ENCODE measurements around the gene CCDC88B. TPM values are rescaled to one million over a fixed set of nuclear protein-coding genes. Genes with fewer than 3 reads are reported as not detected.

CCDC88B gene
- total and polyA plus RNA-seq, 9 of the 15 experiments (the other 6 are each of a cell fraction or from before 2014, with no cell fraction given): 0.13 to 18.1 (median 7.9) TPM

DNA sequence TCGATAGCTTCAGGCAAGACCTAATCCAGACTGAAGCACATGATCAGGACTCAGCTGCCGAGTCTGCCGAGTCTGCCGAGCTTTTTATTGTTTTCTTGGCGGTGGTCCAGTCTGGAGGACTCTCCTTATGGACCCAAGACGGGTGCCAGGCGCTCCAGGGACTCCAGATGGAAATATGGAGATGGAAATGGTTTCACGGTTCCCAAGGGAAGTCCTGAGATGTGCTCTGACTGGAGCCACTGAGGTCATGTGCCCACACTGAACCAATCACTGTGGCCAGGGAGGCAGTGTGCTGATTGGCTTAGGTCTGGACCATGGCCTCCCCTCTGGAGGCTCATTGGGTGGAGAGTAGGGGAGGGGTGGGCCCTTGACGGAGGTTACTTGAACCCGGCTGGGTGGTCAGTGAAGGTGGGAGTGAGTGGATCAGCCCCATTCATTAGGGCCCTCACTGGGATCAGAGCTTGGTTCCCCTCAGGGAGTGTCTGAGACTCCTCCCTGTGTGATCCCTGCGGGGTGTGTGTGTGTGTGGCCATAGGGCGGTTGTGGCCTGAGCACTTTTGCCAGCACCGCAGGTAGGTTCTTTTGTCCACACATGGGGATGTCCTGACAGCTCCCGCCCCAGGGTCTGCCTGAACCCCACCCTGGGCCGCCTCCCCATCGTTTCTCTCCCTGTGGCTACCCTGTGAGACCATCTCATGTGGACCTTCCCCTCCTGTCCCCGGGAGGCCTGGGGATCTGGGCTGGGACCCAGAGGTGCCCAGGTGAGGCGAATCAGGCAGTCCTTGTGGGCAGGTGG lies 33.0 kb downstream of the CCDC88B start (continued):
- TF ChIP-seq HNRNPK (IDR thresholded peaks at IDR 0.05; ENCODE audit: low read depth, low read length, poor library complexity, severe bottlenecking): no peak
- TF ChIP-seq CHD2 (IDR thresholded peaks at IDR 0.05; ENCODE audit: low read depth, low read length): peak; percentile 76
- no peak; the same call in 1 of the 2 replicates for TF ChIP-seq ESRRA (IDR thresholded peaks at IDR 0.05; ENCODE audit: borderline replicate concordance, low read depth)
- TF ChIP-seq TAF1 (IDR thresholded peaks at IDR 0.05; ENCODE audit: control insufficient read depth, extremely low read depth, insufficient read depth, low read length, severe bottlenecking): no peak
- no peak for TF ChIP-seq MYNN (IDR thresholded peaks at IDR 0.05)
- TF ChIP-seq MYNN (CRISPR knock-in tag; IDR thresholded peaks at IDR 0.05): no peak
- peak; percentile 58 for TF ChIP-seq SP2 (IDR thresholded peaks at IDR 0.05; ENCODE audit: extremely low read depth, low read depth, low read length, poor library complexity, severe bottlenecking)
- no peak for TF ChIP-seq EP300 (IDR thresholded peaks at IDR 0.05; ENCODE audit: low read length)
- TF ChIP-seq, protein P1, sequence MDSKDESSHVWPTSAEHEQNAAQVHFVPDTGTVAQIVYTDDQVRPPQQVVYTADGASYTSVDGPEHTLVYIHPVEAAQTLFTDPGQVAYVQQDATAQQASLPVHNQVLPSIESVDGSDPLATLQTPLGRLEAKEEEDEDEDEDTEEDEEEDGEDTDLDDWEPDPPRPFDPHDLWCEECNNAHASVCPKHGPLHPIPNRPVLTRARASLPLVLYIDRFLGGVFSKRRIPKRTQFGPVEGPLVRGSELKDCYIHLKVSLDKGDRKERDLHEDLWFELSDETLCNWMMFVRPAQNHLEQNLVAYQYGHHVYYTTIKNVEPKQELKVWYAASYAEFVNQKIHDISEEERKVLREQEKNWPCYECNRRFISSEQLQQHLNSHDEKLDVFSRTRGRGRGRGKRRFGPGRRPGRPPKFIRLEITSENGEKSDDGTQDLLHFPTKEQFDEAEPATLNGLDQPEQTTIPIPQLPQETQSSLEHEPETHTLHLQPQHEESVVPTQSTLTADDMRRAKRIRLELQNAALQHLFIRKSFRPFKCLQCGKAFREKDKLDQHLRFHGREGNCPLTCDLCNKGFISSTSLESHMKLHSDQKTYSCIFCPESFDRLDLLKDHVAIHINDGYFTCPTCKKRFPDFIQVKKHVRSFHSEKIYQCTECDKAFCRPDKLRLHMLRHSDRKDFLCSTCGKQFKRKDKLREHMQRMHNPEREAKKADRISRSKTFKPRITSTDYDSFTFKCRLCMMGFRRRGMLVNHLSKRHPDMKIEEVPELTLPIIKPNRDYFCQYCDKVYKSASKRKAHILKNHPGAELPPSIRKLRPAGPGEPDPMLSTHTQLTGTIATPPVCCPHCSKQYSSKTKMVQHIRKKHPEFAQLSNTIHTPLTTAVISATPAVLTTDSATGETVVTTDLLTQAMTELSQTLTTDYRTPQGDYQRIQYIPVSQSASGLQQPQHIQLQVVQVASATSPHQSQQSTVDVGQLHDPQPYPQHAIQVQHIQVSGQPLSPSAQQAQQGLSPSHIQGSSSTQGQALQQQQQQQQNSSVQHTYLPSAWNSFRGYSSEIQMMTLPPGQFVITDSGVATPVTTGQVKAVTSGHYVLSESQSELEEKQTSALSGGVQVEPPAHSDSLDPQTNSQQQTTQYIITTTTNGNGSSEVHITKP (IDR thresholded peaks at IDR 0.05; ENCODE audit: partially characterized antibody): peak; percentile 38
- TF ChIP-seq RBM17 (IDR thresholded peaks at IDR 0.05; ENCODE audit: borderline replicate concordance, low read depth, low read length): no peak
- TF ChIP-seq SRSF9 (IDR thresholded peaks at IDR 0.05; ENCODE audit: borderline replicate concordance, low read depth, low read length): no peak
- no peak for TF ChIP-seq WHSC1 (IDR thresholded peaks at IDR 0.05; ENCODE audit: low read length)
- TF ChIP-seq FOXP1 (CRISPR knock-in tag; IDR thresholded peaks at IDR 0.05): 0 out of 2 replicates have a peak, but pooled peaks have one; percentile 53
- no peak for TF ChIP-seq GABPB2 (CRISPR knock-in tag; conservative IDR thresholded peaks at IDR 0.05)
- no peak for TF ChIP-seq HNRNPL (IDR thresholded peaks at IDR 0.05; ENCODE audit: low read depth, low read length)
- TF ChIP-seq ADNP (tag; IDR thresholded peaks at IDR 0.05): no peak
- no peak for TF ChIP-seq MAFK (IDR thresholded peaks at IDR 0.05; ENCODE audit: low read length)
- TF ChIP-seq, protein P2, sequence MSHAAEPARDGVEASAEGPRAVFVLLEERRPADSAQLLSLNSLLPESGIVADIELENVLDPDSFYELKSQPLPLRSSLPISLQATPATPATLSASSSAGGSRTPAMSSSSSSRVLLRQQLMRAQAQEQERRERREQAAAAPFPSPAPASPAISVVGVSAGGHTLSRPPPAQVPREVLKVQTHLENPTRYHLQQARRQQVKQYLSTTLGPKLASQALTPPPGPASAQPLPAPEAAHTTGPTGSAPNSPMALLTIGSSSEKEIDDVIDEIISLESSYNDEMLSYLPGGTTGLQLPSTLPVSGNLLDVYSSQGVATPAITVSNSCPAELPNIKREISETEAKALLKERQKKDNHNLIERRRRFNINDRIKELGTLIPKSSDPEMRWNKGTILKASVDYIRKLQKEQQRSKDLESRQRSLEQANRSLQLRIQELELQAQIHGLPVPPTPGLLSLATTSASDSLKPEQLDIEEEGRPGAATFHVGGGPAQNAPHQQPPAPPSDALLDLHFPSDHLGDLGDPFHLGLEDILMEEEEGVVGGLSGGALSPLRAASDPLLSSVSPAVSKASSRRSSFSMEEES (CRISPR knock-in tag; IDR thresholded peaks at IDR 0.05): 0 out of 2 replicates have a peak, but pooled peaks have one; percentile 18
